OCI-LY7 (cell line): ENCODE results near the gene KIF6.

Source experiments
- EZH2phosphoT487 ChIP-seq: fragments of 200-600 bp; sonication (generic); IDR thresholded peaks from 2 replicates; pipeline ENCODE4 v1.6.1; 2018; ENCODE audit warnings: low read depth, borderline replicate concordance, mild to moderate bottlenecking, mixed run types, antibody characterized with exemption, low read length, moderate library complexity, mixed read lengths
- TF ChIP-seq, protein P1 (sequence below): fragments of 200-600 bp; sonication (generic); conservative IDR thresholded peaks from 2 replicates; pipeline ENCODE4 v1.5.1; 2014; ENCODE audit warnings: mild to moderate bottlenecking, antibody characterized with exemption, low read length, moderate library complexity, mixed read lengths

DNA sequence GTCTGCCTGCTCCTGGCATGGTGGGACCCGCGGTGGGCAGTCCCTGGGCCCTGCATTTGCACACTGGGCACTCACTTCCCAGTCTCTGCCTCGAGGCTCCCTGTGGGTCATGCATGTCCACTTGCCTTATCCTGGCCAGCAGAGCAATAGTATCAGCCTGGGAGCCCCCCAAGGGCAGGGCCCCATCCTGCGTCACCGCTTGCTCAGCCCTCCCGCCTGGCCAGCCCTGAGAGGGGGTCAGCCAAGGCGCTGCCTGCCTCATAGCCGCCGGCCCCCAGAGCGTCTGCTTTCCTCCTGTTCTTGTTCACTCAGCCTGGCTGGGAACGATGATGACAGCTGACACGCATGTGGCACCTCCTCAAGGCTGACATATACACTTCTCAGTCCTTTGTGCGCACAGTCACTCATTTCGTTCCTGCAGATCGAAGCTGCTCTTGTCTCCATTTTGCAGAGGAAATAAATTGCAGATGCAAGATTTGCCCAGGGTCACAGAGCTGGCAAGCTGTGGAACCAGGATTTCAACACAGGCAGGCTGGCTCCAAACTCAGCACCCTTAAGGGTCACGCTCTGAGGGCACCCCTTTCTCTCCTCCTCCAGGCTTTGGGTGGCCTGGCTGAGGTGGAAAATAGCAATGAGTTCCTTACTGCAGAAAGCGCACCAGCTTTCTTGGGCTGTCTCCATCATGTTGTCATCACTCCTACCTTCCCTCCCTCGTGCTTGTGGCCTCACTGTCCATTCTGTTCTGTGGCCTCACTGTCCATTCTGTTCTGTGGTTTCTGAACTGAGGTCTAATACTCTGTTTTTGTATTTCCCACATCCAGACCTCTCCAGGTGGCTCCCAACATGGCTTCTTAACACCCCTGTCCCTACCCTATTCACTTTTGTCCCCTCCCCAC lies 428.2 kb downstream of the KIF6 start:
- TF ChIP-seq, protein P1, sequence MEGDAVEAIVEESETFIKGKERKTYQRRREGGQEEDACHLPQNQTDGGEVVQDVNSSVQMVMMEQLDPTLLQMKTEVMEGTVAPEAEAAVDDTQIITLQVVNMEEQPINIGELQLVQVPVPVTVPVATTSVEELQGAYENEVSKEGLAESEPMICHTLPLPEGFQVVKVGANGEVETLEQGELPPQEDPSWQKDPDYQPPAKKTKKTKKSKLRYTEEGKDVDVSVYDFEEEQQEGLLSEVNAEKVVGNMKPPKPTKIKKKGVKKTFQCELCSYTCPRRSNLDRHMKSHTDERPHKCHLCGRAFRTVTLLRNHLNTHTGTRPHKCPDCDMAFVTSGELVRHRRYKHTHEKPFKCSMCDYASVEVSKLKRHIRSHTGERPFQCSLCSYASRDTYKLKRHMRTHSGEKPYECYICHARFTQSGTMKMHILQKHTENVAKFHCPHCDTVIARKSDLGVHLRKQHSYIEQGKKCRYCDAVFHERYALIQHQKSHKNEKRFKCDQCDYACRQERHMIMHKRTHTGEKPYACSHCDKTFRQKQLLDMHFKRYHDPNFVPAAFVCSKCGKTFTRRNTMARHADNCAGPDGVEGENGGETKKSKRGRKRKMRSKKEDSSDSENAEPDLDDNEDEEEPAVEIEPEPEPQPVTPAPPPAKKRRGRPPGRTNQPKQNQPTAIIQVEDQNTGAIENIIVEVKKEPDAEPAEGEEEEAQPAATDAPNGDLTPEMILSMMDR: no peak
- TF ChIP-seq EZH2phosphoT487: no peak
